Measurements from ENCODE around the gene TPSG1.

The TPSG1 gene

GRCh38 chr16:1214719-1215118, 10.3 kb downstream of the TPSG1 start:
- H3K4me3 ChIP-seq (ENCODE audit: low read depth, low read length) = no peak overlapping the region
- H3K79me2 ChIP-seq = no peaks in the 10 kb centered on the region
- no peak overlapping the region for H3K9ac ChIP-seq
- H3K9me3 ChIP-seq (ENCODE audit: control insufficient read depth, low read length) = no peaks in the 10 kb centered on the region
- H3K4me2 ChIP-seq (ENCODE audit: low read length) = no peak overlapping the region
- H3K27ac ChIP-seq = no peak overlapping the region
- H2AFZ ChIP-seq = no peak overlapping the region
- H3K27me3 ChIP-seq (ENCODE audit: control insufficient read depth, insufficient read depth, low read length) = no peaks in the 10 kb centered on the region
- no peak for TF ChIP-seq CTCF (IDR thresholded peaks at IDR 0.05)
- no peaks in the 10 kb centered on the region for H3K4me1 ChIP-seq
- no peaks in the 10 kb centered on the region for H3K36me3 ChIP-seq (ENCODE audit: control insufficient read depth, insufficient read depth, low read length)

GRCh38 chr16:1213796-1214372, 11.2 kb downstream of the TPSG1 start:
- no peak overlapping the region for H3K4me3 ChIP-seq (ENCODE audit: low read depth, low read length)
- no peaks in the 10 kb centered on the region for H3K9me3 ChIP-seq (ENCODE audit: control insufficient read depth, low read length)
- H3K4me2 ChIP-seq (ENCODE audit: low read length) = no peak overlapping the region
- H2AFZ ChIP-seq = no peak overlapping the region
- H3K27ac ChIP-seq = no peak overlapping the region
- no peaks in the 10 kb centered on the region for H3K4me1 ChIP-seq
- H3K36me3 ChIP-seq (ENCODE audit: control insufficient read depth, insufficient read depth, low read length) = no peaks in the 10 kb centered on the region
- H3K9ac ChIP-seq = no peak overlapping the region
- no peaks in the 10 kb centered on the region for H3K79me2 ChIP-seq
- TF ChIP-seq CTCF (IDR thresholded peaks at IDR 0.05) = no peak
- no peaks in the 10 kb centered on the region for H3K27me3 ChIP-seq (ENCODE audit: control insufficient read depth, insufficient read depth, low read length)

GRCh38 chr16:1213231-1213630, 11.8 kb downstream of the TPSG1 start:
- H3K27me3 ChIP-seq (ENCODE audit: control insufficient read depth, insufficient read depth, low read length) = no peaks in the 10 kb centered on the region
- H3K27ac ChIP-seq = no peak overlapping the region
- H3K36me3 ChIP-seq (ENCODE audit: control insufficient read depth, insufficient read depth, low read length) = no peaks in the 10 kb centered on the region
- no peak overlapping the region for H2AFZ ChIP-seq
- no peaks in the 10 kb centered on the region for H3K79me2 ChIP-seq
- H3K4me2 ChIP-seq (ENCODE audit: low read length) = no peak overlapping the region
- no peaks in the 10 kb centered on the region for H3K4me1 ChIP-seq
- no peak overlapping the region for H3K4me3 ChIP-seq (ENCODE audit: low read depth, low read length)
- no peak for TF ChIP-seq CTCF (IDR thresholded peaks at IDR 0.05)
- H3K9ac ChIP-seq = no peak overlapping the region
- no peaks in the 10 kb centered on the region for H3K9me3 ChIP-seq (ENCODE audit: control insufficient read depth, low read length)

GRCh38 chr16:1212616-1213194, 12.4 kb downstream of the TPSG1 start:
- no peak overlapping the region for H3K4me3 ChIP-seq (ENCODE audit: low read depth, low read length)
- no peaks in the 10 kb centered on the region for H3K27me3 ChIP-seq (ENCODE audit: control insufficient read depth, insufficient read depth, low read length)

More at GRCh38 chr16:1212616-1213194, 12.4 kb downstream of the TPSG1 start:
- Histone ChIP-seq H3K4me2 (ENCODE audit: low read length) (no peak overlapping the region), H3K79me2 (no peaks in the 10 kb centered on the region), H3K36me3 (ENCODE audit: control insufficient read depth, insufficient read depth, low read length) (no peaks in the 10 kb centered on the region), H2AFZ (no peak overlapping the region), H3K27ac (no peak overlapping the region), H3K9ac (no peak overlapping the region), H3K4me1 (no peaks in the 10 kb centered on the region), H3K9me3 (ENCODE audit: control insufficient read depth, low read length) (no peaks in the 10 kb centered on the region)
- no peak for TF ChIP-seq CTCF (IDR thresholded peaks at IDR 0.05)
